NCI-H128 (cell line): Measurements from ENCODE around the gene IL27RA.

Experiments used
- DNase-seq: peaks from one replicate; lab custom pipeline; 2025; ENCODE audit not compliant: unreplicated experiment; lab: John Stamatoyannopoulos, UW

IL27RA gene

DNA sequence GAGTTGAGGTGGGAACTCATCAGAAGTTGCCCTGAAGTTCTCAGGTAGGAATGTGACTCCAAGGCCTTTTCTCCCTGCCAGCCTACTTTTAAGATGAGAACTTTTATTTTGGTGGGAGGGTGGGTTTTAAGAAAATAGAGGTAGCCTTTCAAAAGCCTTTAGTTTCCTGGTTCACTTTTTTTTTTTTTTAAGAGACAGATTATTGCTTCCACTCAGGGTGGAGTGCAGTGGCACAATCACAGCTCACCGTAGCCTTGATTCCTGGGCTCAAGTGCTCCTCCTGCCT lies 51.1 kb downstream of the IL27RA start:
- no peak for DNase-seq

DNA sequence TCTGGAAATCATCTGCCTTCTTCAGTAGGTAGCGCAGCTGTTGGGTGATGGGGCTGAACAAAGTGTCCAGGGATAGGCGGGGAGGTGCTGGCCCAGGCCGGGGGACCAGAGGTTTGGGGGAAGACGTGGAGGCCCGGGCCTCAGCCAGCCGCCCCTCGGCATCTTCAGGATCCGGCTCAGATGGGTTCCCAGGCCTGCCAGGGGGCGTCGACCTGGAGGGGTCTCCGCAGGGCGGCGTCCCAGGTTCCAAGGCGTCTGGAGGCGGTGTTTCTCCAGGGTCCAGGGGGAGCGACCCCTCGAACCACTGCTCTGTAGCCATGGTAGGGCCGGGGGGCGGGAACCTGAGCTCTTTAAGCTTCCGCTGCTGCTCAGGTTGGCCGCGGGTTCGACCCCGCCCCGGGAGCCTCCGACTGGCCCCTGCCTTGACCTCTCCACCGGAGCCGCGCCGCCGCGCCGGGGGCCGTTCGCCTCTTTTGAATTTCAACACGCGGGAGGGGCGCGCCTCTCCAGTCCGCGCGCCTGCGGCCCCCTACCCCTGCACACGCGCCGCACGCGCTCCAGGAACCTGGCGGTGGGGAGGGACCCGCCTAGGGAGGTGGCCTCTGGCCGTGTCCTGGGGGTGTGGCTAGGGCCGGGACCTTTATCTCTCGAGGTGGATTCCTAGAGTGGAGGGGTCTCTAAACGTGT lies 53.9 kb downstream of the IL27RA start, which contains the start of gene C19orf67:
TSS of gene C19orf67 (minus strand) at position 475 of the 687 bp plus-strand sequence. CDS start at position 319, 156 bp downstream.
- DNase-seq = no peak

DNA sequence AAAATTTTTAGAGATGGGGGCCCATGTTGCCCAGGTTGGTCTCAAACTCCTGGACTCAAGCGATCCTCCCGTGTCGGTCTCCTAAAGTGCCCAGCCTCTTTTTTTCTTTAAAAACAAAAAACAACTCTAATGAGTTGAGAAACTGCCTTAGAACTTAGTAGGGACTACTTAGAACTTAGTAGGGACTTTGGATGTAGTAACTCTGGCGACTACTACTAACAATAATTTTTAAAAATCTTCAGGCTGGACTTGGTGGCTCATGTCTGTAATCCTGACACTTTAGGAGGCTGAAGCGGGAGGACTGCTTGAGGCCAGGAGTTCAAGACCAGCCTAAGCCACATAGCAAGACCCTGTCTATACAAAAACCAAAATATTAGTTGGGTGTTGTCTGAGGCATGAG lies 54.5 kb downstream of the IL27RA start:
- DNase-seq = no peak

DNA sequence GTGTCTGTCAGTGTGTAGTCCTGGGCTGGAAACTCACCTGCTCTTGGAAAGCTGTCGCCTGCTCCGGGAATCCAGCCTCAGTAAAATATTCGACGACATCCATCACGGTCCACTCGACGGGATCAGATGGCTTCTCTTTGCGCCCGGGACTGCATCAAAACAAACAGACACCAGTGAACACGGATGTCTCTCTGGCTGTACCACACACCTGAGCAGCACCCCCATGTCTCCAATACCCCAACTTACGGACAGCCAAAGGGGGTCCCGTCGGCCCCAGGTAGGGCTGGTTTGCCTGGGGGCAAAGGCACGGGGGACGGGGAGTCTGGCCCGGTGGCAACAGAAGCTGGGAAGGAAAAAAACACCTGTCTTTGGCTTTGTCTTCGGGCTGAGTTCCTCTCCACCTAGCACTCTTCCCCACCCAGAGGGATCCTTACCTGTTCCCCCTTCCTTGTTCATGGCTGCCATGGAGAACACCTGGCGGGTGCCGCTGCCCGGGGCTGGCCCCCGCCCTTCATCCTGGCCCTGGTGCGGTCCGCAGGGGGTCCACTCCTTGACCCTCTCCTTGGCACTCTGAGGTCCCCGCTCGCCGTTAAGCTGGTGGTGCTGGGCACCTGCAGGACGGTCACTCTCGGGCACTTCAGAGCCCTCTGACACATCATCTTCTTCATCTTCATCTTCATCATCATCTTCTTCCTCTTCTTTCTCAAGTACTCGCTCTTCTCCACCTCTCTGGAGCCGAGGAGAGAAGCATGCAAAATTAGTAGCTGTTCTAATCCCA lies 57.3 kb downstream of the IL27RA start:
- no peak for DNase-seq

DNA sequence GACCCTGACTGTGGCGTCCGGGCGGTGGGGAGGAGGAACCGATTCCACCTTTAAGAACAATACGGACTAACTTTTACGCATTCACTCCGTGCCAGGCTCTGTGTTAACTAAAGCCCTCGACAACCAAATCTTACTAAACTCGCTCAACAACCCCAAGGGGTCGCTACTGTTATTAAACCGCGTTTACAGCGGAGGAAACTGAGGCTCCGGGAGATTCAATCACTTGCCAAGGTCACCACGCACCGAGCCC lies 57.8 kb downstream of the IL27RA start:
- DNase-seq = no peak

DNA sequence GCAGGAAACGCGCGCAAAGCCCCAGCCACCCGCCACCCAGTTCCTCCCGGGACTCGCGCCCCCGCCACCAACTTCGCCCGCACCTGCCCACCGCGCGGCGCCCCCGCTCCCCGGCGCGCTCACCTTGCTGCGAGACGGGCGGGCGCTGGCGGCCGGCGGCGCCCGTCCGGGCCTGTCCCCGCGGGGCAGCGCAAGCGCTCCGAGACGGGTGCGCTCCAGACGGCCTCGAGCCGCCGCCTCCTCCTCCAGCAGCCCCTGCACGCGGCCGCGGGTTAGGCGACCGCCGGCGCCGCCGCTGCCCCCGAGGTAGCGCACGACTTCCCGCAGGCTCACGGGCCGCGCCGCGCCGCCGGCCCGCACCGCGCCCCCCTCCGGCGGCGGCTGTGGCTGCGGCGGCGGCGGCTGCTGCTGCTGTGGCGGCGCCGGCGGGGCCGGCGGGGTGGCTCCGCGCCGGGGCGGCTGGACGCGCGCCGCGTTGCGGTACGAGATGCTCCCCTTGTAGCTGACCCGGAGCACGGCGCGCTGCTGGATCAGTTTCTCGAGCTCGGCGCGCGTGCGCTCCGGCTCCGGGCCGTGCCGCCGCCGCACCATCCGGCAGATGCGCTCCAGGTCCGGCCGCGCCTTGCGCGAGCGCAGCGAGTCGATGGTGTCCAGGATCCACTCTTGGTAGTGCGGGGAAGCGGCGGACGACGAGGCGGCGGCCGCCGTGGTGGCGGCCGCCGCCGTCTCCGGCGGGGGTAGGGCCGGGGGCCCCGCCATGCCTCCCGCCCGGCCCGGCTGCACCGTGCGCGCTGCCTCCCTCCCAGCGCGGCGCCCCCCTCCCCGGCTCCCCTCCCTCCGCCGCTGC lies 58.3 kb downstream of the IL27RA start:
- DNase-seq = no peak

DNA sequence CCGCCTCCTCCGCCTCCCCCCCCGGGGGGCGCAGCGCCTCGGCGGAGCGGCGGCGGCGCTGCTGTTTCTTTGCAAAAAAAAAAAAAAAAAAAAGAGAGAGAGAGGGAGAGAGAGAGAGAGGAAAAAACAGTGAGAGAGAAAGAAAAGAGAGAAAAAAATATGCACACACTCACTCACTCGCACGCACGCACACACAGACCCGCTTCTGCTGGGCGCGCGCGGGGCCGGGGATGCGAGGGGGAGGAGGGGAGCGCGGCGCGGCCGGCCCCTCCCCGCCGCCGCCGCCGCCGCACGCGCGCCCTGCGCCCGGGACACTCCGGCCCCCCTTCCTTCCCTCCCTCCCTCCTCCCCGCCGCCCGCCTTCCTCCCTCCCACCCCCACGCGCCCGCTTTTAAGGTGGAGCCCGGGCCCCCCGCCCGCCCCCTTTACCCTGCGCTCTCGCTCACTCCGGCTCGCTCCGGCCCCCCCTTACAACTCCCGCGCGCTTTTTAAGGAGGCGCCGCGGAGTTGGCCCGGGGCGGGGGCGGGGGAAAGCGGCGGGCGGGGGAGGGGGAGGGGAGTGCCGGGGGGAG lies 59.0 kb downstream of the IL27RA start, which contains the start of gene SAMD1:
TSS of gene SAMD1 (minus strand) at position 243 of the 572 bp plus-strand sequence.
- DNase-seq = peak; percentile 74

DNA sequence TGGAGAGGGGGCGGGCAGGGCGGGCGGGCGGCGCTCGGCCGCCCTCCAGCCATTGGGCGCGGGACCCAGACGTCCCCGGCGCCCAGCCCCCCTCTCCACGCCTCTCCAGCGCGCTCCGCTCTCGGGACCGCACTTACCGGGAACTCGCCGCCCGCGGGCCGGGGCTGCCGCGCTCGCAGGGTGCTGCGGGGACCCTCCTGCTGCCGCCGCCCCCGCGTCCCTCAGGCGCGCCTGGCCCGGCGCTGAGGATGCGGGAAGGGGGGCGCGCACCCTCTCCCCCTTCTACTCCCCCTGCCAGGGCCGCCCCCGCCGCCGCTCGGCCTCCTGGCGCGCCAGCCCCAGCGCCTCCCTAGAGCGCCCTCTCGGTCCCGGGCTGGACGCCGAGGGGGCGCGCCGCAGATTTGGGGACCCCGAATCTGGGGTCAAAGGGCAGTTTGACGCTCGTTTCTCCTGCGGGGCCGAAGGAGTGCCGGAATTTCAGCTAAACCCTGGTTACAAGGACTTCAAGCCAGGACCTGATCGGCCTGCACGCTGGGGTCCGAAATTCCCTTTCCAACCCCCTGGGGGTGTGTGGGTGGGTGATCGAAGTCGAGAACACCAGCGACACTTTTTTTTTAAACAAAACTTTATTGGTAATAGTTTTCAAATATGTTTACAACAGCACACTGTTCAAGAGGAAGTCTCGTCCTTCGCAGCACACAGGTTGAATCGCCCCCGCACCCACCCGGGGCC lies 59.7 kb downstream of the IL27RA start:
- peak; percentile 74 for DNase-seq

DNA sequence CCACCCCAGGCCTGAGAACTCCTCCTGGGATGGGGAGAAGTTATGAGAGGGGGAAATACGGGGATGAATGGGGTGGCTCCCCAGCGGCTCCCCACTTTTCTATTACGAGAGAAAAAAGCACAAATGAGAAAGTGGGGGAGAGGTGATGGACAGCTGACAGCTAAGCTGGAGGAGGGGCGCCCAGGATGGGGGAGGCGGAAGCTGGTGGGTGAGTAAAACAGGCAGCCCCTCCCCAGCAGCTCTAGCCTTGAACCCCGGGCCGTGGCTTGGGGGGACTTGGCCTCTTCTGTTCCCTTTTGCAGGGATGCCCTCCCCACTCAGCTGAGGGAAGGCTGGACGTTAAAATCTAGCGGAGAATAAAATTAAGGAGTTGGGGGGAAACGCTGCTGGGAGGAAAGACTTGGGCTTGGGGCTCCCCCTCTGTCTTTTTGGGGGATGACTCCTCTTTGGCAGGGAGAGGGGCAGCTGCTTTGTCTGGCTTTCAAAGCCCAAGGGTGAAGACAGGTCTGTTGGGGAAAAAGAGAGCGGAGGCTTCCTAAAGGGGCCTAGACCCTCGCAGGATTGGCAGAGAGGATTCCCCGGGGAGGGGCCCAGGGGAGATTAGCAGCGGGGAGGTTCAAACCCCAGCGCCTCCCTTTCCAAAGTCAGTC lies 60.4 kb downstream of the IL27RA start:
- no peak for DNase-seq

DNA sequence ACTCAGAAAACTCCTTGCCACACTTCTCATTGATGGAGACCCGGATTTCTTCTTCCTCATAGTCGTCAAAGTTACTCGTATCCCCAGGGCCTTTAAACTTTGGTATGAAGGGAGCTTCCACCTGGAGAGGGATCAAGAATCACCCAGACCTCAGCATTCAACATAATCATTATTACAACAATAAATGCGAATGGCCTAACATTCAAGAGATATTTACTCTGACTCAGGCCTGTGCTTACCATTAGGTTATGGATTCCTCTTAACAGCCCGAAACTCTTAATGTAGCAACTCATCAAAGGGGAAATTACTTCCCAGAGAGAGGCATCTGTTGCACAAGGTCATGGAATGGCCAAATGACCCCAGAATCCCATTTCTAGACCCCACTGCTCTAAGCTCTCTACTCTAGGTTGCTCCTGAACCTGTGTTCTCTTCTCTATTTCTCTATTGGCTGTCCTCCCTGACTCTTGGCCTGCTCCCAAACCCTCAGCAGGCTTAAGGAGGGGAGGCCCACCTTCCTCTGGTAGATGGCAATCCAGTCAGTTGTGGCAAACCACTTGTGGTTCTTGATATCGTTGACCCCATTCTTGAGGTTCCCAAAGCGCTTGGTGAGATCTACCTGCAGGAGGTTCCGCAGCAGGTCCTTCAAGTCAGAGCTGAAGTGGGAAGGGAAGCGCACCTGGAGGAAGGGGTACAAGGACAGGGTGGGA lies 61.7 kb downstream of the IL27RA start:
- DNase-seq = no peak

DNA sequence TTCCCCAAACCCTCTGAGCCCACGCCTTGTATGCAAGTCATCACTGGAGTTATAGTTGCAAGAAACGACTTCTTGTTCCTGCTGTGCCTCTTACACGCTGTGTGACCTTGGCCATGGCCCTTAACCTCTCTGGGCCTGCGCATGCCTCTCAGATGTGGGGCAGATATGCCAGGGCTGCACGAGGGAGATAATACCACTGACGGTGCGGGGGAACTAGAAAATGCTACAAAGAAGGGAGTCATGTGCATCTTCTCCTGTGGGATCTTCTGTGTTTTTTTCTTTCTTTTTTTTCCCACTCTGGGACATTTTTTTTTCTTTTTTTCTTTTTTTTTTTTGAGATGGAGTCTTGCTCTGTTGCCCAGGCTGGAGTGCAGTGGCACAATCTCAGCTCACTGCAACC lies 63.3 kb downstream of the IL27RA start:
- no peak for DNase-seq

DNA sequence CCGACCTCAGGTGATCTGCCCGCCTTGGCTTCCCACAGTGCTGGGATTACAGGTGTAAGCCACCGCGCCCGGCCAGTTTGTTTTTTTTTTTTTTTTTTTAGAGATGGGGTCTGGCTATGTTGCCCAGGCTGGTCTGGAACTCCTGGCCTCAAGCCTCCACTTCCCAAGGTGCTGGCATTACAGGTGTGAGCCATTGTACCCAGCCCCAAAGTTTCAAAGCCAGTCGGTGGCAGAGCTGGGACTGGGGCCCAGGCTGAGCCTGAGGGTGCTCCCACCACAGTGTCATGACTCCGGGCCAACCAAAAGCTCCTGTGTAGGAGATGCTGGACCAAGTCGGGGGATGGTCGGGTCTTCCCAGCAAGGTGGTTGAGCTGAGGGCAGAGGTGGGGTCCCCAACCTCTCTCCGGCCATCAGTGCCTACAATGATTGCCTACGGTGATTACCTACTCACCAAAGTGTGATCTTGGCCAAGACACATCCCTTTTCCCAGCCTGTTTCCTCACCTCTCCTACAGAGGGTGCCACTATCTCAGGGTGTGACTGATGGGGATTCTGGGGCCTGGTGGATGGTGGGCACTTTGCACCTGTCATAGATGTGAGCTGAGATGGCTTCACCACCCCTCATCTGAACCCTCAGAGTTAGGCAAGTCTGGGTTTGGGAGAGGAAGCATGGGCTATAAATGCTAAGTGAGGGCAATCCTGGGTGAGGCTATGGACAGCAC lies 64.9 kb downstream of the IL27RA start:
- no peak for DNase-seq

DNA sequence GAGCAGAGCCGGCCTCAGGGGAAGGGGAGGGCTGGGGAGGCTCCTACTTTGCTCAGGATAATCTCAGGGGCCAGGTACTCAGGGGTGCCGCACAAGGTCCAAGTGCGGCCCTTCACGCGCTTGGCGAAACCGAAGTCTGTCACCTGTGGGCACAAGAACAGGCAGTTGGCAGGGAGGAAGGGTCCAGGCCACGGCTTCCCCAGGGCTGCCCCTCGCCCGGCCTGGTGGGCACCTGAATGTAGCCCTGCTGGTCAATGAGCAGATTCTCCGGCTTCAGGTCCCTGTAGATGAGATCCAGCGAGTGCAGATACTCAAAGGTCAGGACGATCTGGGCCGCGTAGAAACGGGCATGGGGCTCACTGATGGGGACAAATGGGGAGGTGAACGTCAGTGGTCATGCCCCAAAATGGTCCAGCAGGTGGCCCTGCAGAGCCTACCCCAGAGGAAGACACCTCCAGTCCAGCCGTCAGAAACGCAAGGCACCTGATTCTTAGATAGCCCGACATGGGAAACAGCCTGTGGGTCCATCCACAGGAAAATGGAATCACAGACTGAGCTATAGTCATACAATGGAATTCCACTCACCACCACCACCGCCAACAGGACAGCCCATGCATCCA lies 66.1 kb downstream of the IL27RA start:
- DNase-seq = no peak

DNA sequence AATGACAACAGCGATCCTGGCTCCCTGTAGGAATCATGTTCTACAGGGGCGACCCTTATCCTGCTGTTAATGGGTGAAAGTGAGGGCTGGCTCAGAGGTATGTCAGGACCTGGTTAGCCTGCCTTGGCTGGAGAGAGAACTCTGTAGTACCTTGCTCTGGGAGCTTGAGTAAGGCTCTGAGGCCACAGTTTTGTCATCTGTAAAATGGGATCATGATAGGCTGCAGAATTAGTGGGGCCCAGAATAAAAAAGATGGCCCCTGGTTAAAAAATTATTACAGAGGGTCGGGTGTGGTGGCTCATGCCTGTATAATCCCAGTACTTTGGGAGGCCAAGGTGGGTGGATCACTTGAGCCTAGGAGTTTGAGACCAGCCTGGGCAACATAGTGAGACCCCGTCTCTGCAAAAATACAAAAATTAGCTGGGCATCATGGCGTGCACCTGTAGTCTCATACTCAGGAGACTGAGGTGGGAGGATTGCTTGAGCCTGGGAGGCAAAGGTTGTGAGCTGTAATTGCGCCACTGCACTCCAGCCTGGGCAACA lies 69.5 kb downstream of the IL27RA start:
- DNase-seq = no peak

DNA sequence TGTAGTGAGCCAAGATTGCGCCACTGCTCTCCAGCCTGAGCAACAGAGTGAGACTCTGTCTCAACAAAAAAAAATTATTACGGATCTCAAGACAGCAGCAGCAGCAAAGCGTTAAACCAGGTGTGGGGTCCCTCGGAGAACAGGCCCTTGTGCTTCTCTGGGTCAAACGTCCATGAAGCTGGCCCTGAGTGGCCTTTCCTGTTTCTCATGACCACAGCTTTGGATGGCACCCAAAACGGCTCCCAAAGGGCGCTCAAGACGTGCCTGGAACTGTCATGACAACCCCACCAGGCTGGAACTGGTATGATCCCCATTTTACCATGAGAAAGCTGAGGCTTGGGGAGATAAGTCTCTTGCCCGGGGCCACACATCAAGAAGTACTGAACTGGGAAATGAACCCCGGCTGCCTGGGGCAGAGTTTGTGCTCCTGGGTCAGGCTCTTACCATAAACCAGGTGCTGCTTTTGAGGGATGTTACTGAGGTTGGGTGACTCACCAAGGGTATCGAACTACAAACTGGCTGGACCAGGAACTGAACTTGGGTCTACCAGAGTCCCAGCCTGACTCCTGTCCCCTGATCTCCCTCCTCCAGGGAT lies 70.6 kb downstream of the IL27RA start:
- DNase-seq = no peak

DNA sequence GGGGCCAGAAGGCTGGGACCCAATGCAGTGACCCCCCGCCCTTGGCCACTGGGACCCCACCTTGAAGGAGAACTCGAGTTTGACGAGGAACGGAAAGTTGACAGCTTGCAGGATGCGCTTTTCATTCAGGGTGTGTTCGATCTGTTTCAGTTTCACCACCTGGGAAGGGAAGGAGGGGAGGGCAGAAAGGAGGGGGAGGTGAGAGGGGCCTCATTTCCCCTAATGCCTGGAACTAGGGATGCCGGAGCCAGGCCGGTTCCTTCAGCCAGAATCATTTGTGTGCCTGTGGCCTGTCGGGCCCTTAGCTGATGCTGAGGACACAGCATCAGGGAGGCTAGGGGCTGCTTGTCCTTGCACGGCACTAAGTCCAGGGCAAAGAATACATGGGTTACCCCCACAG lies 71.2 kb downstream of the IL27RA start:
- no peak for DNase-seq
